ENCODE results near the gene ARRDC3.
A peak's percentile ranks its signal among the peaks of the same experiment; 100 is the strongest.

ARRDC3 gene

GRCh38 chr5:91383027-91383955, at the start of gene ARRDC3:
Gene ARRDC3, minus strand, starts transcription at chr5:91383317. Its CDS starts 225 bp downstream, at chr5:91383092.
- peaks cover 23% of the 10 kb centered on the region for H3K4me1 Mint-ChIP-seq (ENCODE audit: low read depth)
- no peaks in the 10 kb centered on the region for H3K27me3 Mint-ChIP-seq
- H3K4me3 Mint-ChIP-seq: peak within 1 kb of the TSS; percentile 93
- H3K9me3 Mint-ChIP-seq: no peaks in the 10 kb centered on the region
- H3K36me3 Mint-ChIP-seq (ENCODE audit: low read depth): peaks cover 34% of the 10 kb centered on the region
- peak; percentile 97 for DNase-seq
- H3K27ac Mint-ChIP-seq: peak within 1 kb of the TSS; percentile 99

DNA sequence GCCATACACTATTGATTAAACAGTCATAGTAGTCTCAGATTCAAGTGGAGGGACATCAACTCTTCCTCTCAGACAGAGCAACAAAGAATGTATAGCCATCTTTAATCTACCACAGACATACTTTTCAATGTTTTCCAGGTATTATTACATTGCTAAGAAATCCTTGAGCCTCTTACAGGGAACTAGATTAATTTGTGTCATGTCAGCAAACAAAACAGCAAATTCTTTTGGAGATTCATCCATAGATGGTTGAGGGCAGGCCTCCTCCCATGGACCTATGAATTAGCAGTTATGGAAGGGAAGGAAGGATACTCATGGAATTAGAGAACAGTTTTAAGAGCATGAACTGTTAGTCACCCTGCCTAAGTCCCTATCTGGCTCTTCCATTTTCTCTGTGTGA, 47.8 kb upstream of the ARRDC3 start:
- no peak for DNase-seq
- Mint-ChIP-seq H3K9me3 (peaks cover 15% of the 10 kb centered on the region), H3K4me3 (no peak overlapping the region), H3K27ac (no peak overlapping the region), H3K4me1 (ENCODE audit: low read depth) (peaks cover 23% of the 10 kb centered on the region), H3K36me3 (ENCODE audit: low read depth) (no peaks in the 10 kb centered on the region), H3K27me3 (no peaks in the 10 kb centered on the region)

DNA sequence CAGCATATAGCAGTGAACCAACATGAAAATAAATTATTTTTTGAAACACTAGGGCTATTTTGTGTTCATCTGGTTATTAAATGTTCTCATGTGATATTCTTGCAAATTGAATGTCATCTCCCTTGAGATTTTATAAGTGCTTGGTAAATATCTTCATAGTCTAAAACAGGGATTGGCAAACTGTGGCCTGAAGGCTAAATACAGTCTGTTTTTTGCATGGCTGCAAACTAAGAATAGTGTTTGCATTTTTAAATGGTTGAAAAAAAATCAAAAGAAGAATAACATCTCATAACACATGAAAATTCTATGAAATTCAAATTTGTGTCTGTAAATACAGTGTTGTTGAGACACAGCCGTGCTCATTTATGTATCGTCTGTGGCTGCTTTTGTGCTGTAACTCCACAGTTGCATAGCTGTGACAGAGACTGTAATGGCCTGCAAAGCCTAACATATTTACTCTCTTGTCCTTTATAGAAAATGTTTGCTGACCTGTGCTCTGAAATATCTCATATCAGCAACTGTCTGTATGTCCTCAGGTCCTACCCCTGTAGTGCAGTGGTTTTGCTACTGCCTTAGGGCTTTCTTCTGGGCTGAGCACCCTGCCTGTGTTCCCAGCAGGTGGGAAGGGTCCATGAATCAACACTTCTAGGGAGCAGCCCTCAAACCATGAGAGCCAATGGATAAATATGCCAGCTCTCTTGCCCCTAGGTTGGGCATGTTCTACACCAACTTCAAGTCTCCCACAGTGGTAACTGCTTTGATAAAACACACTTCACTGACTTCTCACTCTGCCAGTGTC, 41.7 kb upstream of the ARRDC3 start:
- Mint-ChIP-seq H3K27ac (no peak overlapping the region), H3K4me1 (ENCODE audit: low read depth) (peaks cover 6% of the 10 kb centered on the region), H3K36me3 (ENCODE audit: low read depth) (no peaks in the 10 kb centered on the region), H3K9me3 (peaks cover 15% of the 10 kb centered on the region), H3K4me3 (no peak overlapping the region), H3K27me3 (no peaks in the 10 kb centered on the region)
- no peak for DNase-seq

DNA sequence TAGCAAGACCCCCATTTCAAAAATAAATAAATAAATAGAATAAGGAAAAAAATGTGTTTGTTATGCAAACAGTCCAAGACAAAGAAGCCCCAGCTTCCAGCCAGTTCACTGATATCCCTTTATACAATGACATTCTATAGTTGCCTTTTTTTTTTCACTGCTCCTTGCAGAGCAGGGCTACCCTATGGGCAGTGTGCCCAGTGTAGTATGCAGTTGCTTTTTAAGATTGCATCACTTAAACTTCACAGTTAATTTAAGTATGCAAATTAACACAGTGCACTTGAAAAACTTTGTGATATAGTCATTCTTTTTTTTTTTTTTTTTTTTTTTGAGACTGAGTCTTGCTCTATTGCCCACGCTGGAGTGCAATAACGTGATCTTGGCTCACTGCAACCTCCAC, 40.8 kb upstream of the ARRDC3 start:
- H3K4me3 Mint-ChIP-seq: no peak overlapping the region
- DNase-seq: no peak
- H3K27me3 Mint-ChIP-seq: no peaks in the 10 kb centered on the region
- no peak overlapping the region for H3K27ac Mint-ChIP-seq
- H3K36me3 Mint-ChIP-seq (ENCODE audit: low read depth): no peaks in the 10 kb centered on the region
- H3K4me1 Mint-ChIP-seq (ENCODE audit: low read depth): peaks cover 6% of the 10 kb centered on the region
- peaks cover 8% of the 10 kb centered on the region for H3K9me3 Mint-ChIP-seq

DNA sequence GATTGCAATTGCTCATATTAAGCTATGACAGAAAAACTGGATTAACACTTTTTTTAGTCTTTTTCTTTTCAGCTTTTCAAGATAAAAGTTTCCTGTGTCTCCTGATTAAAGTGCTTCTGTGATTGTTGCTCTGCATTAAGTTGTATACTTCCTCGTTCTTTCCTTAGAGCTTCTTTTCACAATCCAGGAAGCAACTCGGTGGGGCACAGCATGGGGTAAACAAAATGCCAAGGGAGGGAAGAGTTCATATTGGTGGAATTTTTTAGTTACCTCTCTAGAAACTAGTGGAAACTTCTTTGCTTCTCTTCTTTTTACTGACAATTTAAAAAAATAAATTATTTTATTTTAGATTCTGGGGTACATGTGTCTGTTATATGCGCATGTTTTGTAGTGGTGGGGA, 37.8 kb upstream of the ARRDC3 start:
- H3K4me3 Mint-ChIP-seq: no peak overlapping the region
- no peaks in the 10 kb centered on the region for H3K27me3 Mint-ChIP-seq
- peaks cover 6% of the 10 kb centered on the region for H3K4me1 Mint-ChIP-seq (ENCODE audit: low read depth)
- H3K9me3 Mint-ChIP-seq: no peaks in the 10 kb centered on the region
- H3K27ac Mint-ChIP-seq: no peak overlapping the region
- H3K36me3 Mint-ChIP-seq (ENCODE audit: low read depth): no peaks in the 10 kb centered on the region
- DNase-seq: no peak

GRCh38 chr5:91419571-91420537, 36.7 kb upstream of the ARRDC3 start:
- no peak overlapping the region for H3K4me3 Mint-ChIP-seq
- peak; percentile 69 for DNase-seq
- no peaks in the 10 kb centered on the region for H3K9me3 Mint-ChIP-seq
- peaks cover 9% of the 10 kb centered on the region for H3K4me1 Mint-ChIP-seq (ENCODE audit: low read depth)
- H3K27ac Mint-ChIP-seq: no peak overlapping the region
- H3K27me3 Mint-ChIP-seq: no peaks in the 10 kb centered on the region
- no peaks in the 10 kb centered on the region for H3K36me3 Mint-ChIP-seq (ENCODE audit: low read depth)

GRCh38 chr5:91419136-91419535, 36.0 kb upstream of the ARRDC3 start:
- DNase-seq: no peak
- Mint-ChIP-seq H3K36me3 (ENCODE audit: low read depth) (no peaks in the 10 kb centered on the region), H3K27me3 (no peaks in the 10 kb centered on the region), H3K27ac (no peak overlapping the region), H3K4me3 (no peak overlapping the region), H3K9me3 (no peaks in the 10 kb centered on the region), H3K4me1 (ENCODE audit: low read depth) (peaks cover 9% of the 10 kb centered on the region)

DNA sequence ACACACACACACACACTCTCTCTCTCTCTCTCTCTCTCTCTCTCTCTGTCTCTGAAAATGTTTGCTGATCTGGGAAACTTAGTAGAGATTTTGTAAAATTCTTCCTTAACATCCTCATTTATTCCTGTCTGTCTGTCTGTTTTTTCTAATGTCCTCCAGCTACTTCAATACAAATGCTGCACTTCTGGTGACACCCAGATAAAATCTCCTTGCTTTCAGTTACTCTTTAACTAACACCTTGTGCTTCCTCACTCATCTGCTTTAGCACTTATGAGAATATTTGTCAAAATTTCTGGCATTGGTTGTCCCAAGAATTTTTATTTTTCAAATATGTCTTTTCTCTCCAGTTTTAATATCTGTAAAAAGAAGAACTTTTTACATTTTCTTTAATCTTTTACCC, 35.0 kb upstream of the ARRDC3 start:
- Mint-ChIP-seq H3K9me3 (no peaks in the 10 kb centered on the region), H3K4me3 (no peak overlapping the region), H3K4me1 (ENCODE audit: low read depth) (peaks cover 9% of the 10 kb centered on the region), H3K36me3 (ENCODE audit: low read depth) (no peaks in the 10 kb centered on the region), H3K27me3 (no peaks in the 10 kb centered on the region), H3K27ac (no peak overlapping the region)
- no peak for DNase-seq

GRCh38 chr5:91417219-91417618, 34.1 kb upstream of the ARRDC3 start:
- Mint-ChIP-seq H3K4me3 (no peak overlapping the region), H3K4me1 (ENCODE audit: low read depth) (peaks cover 9% of the 10 kb centered on the region), H3K27ac (no peak overlapping the region), H3K9me3 (no peaks in the 10 kb centered on the region), H3K27me3 (no peaks in the 10 kb centered on the region), H3K36me3 (ENCODE audit: low read depth) (no peaks in the 10 kb centered on the region)
- DNase-seq: no peak

- DNase-seq: no peak
- H3K27me3 Mint-ChIP-seq: no peaks in the 10 kb centered on the region
- H3K36me3 Mint-ChIP-seq (ENCODE audit: low read depth): no peaks in the 10 kb centered on the region
- peaks cover 8% of the 10 kb centered on the region for H3K4me1 Mint-ChIP-seq (ENCODE audit: low read depth)
- no peak overlapping the region for H3K4me3 Mint-ChIP-seq
- no peaks in the 10 kb centered on the region for H3K9me3 Mint-ChIP-seq
- no peak overlapping the region for H3K27ac Mint-ChIP-seq
Observed at GRCh38 chr5:91416491-91416890, 33.4 kb upstream of the ARRDC3 start.

GRCh38 chr5:91409304-91409703, 26.2 kb upstream of the ARRDC3 start:
- H3K9me3 Mint-ChIP-seq: no peaks in the 10 kb centered on the region
- no peaks in the 10 kb centered on the region for H3K4me1 Mint-ChIP-seq (ENCODE audit: low read depth)
- DNase-seq: no peak
- no peak overlapping the region for H3K27ac Mint-ChIP-seq
- H3K27me3 Mint-ChIP-seq: no peaks in the 10 kb centered on the region
- H3K4me3 Mint-ChIP-seq: no peak overlapping the region
- H3K36me3 Mint-ChIP-seq (ENCODE audit: low read depth): no peaks in the 10 kb centered on the region

DNA sequence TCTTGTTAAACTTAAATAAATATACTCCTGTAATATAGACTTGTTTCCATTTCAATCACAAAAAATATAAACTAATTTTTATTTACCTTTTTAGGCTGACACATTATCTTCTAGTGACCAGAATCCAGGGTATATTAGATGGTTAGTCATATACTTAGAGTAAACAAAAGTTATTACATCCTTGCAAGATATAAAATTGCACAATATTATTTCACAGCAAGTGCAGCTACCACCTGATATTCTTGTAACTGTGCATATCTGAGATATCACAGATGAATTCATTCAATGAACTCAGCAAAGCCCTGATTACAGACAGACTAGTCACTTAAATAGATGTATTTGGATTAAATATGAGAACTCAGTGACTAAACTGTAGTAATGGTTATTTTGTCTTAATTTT, 25.6 kb upstream of the ARRDC3 start:
- Mint-ChIP-seq H3K9me3 (no peaks in the 10 kb centered on the region), H3K27me3 (no peaks in the 10 kb centered on the region), H3K4me3 (no peak overlapping the region), H3K4me1 (ENCODE audit: low read depth) (no peaks in the 10 kb centered on the region), H3K36me3 (ENCODE audit: low read depth) (no peaks in the 10 kb centered on the region), H3K27ac (no peak overlapping the region)
- no peak for DNase-seq

GRCh38 chr5:91407204-91407603, 24.1 kb upstream of the ARRDC3 start:
- no peak overlapping the region for H3K27ac Mint-ChIP-seq
- no peak for DNase-seq
- H3K9me3 Mint-ChIP-seq: no peaks in the 10 kb centered on the region
- no peaks in the 10 kb centered on the region for H3K36me3 Mint-ChIP-seq (ENCODE audit: low read depth)
- no peaks in the 10 kb centered on the region for H3K4me1 Mint-ChIP-seq (ENCODE audit: low read depth)
- H3K4me3 Mint-ChIP-seq: no peak overlapping the region
- no peaks in the 10 kb centered on the region for H3K27me3 Mint-ChIP-seq

- no peak for DNase-seq
- Mint-ChIP-seq H3K4me1 (ENCODE audit: low read depth) (no peaks in the 10 kb centered on the region), H3K9me3 (no peaks in the 10 kb centered on the region), H3K4me3 (no peak overlapping the region), H3K27ac (no peak overlapping the region), H3K27me3 (no peaks in the 10 kb centered on the region), H3K36me3 (ENCODE audit: low read depth) (no peaks in the 10 kb centered on the region)
Observed at GRCh38 chr5:91403438-91403837, 20.3 kb upstream of the ARRDC3 start.
